B cell (primary cell): ENCODE data around the gene METTL24. TPM values are rescaled to one million over a fixed set of nuclear protein-coding genes. Genes with fewer than 3 reads are reported as not detected.

ENCODE experiments used
- ATAC-seq: fragments of 200-7000 bp; cut with Tn5 transposase; one replicate; pipeline ENCODE4 v1.10.0; 2021; ENCODE audit warnings: low read depth, mild to moderate bottlenecking, moderate number of reproducible peaks, moderate library complexity
- CTCF ChIA-PET: fragments of 350-600 bp; sonication (Branson Sonifier 250); formaldehyde crosslinking; loops from one replicate; lab custom pipeline; 2021; ENCODE audit warnings: antibody characterized with exemption, inconsistent platforms; lab: Charles Lee
- POLR2A ChIA-PET: fragments of 350-600 bp; sonication (Branson Sonifier 250); formaldehyde crosslinking; loops from one replicate; lab custom pipeline; 2021; ENCODE audit warnings: antibody characterized with exemption; lab: Charles Lee
- DNase-seq: peaks from one replicate; pipeline ENCODE4 v3.0.0; 2013
- H2AFZ ChIP-seq: 2 replicates; pipeline ENCODE4 v1.6.1; 2012; ENCODE audit warnings: mild to moderate bottlenecking, low read depth, low read length; ENCODE audit not compliant: insufficient read depth, poor library complexity, severe bottlenecking
- H3K27ac ChIP-seq, 2 donors: 1 replicate in 1 of 2; 2 replicates in 1 of 2; pipeline ENCODE4 v1.5.1; 2012 to 2013; ENCODE audit warnings: low read length in 2 of 2, mild to moderate bottlenecking in 2 of 2, moderate library complexity in 1 of 2
- H3K27me3 ChIP-seq, 4 experiments: fragments of 200-600 bp in 1 of 4; sonication (generic) in 1 of 4; replicated peaks in 1 of 4; 1 replicate in 2 of 4; 2 replicates in 2 of 4; pipeline versions ENCODE4 v1.6.1 to v1.7.0; 2013 to 2016; ENCODE audit warnings: low read length in 3 of 4, mild to moderate bottlenecking in 2 of 4, mixed read lengths in 1 of 4, moderate library complexity in 1 of 4; ENCODE audit not compliant: insufficient read depth in 4 of 4, control insufficient read depth in 3 of 4; ENCODE audit errors: control extremely low read depth in 1 of 4
- H3K36me3 ChIP-seq, 2 experiments: replicated peaks in 1 of 2; 1 replicate in 1 of 2; 2 replicates in 1 of 2; pipeline versions ENCODE4 v1.6.1 to v1.7.1; 2013; ENCODE audit warnings: low read length in 1 of 2; ENCODE audit not compliant: insufficient read depth in 2 of 2, control insufficient read depth in 1 of 2; ENCODE audit errors: control extremely low read depth in 1 of 2, extremely low read depth in 1 of 2
- H3K4me1 ChIP-seq, 2 donors: fragments of 200-600 bp in 1 of 2; sonication (generic) in 1 of 2; 1 replicate in 1 of 2; 2 replicates in 1 of 2; pipeline versions ENCODE4 v1.5.1 to v1.6.1; 2013 to 2017; ENCODE audit warnings: low read length in 2 of 2; ENCODE audit not compliant: control insufficient read depth in 2 of 2, insufficient read depth in 2 of 2
- H3K4me2 ChIP-seq: replicated peaks from 2 replicates; pipeline ENCODE3; 2012; ENCODE audit warnings: mild to moderate bottlenecking, low read depth, low read length; ENCODE audit not compliant: poor library complexity, severe bottlenecking
- H3K4me3 ChIP-seq, 5 experiments: fragments of 200-600 bp in 1 of 5; sonication (generic) in 1 of 5; 1 replicate in 3 of 5; 2 replicates in 2 of 5; pipeline versions ENCODE4 v1.5.1 to v1.7.0; 2011 to 2016; ENCODE audit warnings: low read length in 4 of 5, mild to moderate bottlenecking in 4 of 5, low read depth in 2 of 5, control low read depth in 1 of 5, moderate library complexity in 1 of 5; ENCODE audit not compliant: insufficient read depth in 1 of 5; ENCODE audit errors: control extremely low read depth in 1 of 5, extremely low read depth in 1 of 5
- H3K79me2 ChIP-seq: fragments of 200-600 bp; sonication (generic); one replicate; pipeline ENCODE4 v1.6.0; 2016; ENCODE audit warnings: low read length; ENCODE audit not compliant: control insufficient read depth, insufficient read depth
- H3K9ac ChIP-seq: fragments of 200-600 bp; sonication (generic); 2 replicates; pipeline ENCODE4 v1.6.1; 2017; ENCODE audit warnings: mild to moderate bottlenecking, low read length, moderate library complexity
- H3K9me3 ChIP-seq, 3 donors: one replicate each; pipeline versions ENCODE4 v1.6.1 to v1.7.1; 2013; ENCODE audit warnings: low read length in 2 of 3; ENCODE audit not compliant: control insufficient read depth in 2 of 3, insufficient read depth in 1 of 3; ENCODE audit errors: control extremely low read depth in 1 of 3
- H4K20me1 ChIP-seq: 2 replicates; pipeline ENCODE4 v1.6.0; 2012; ENCODE audit warnings: mild to moderate bottlenecking, low read length; ENCODE audit not compliant: insufficient read depth, control insufficient read depth, poor library complexity, severe bottlenecking
- H3K27ac Mint-ChIP-seq: one replicate; pipeline ENCODE4 v1.8.0; 2021; ENCODE audit warnings: mixed read lengths
- H3K27me3 Mint-ChIP-seq: one replicate; pipeline ENCODE4 v1.8.0; 2021; ENCODE audit warnings: mixed read lengths
- H3K4me1 Mint-ChIP-seq: one replicate; pipeline ENCODE4 v1.8.0; 2021; ENCODE audit warnings: mixed read lengths
- H3K4me3 Mint-ChIP-seq: one replicate; pipeline ENCODE4 v1.8.0; 2021; ENCODE audit warnings: mixed read lengths
- H3K9me3 Mint-ChIP-seq: one replicate; pipeline ENCODE4 v1.8.0; 2022; ENCODE audit warnings: mixed read lengths; ENCODE audit not compliant: insufficient read depth
- EZH2 ChIP-seq: IDR thresholded peaks from 2 replicates; pipeline ENCODE4 v1.6.1; 2012; ENCODE audit warnings: borderline replicate concordance, low read depth, mild to moderate bottlenecking, moderate library complexity, low read length; ENCODE audit not compliant: insufficient read depth, poor library complexity, severe bottlenecking
- WGBS: methylation state at CpG from one replicate; pipeline ENCODE4 v1.1.5; 2013; ENCODE audit warnings: missing lambda C conversion rate; ENCODE audit not compliant: insufficient coverage; 5-methylcytosine and 5-hydroxymethylcytosine counted together
- intact Hi-C: fragments of 100-400 bp; cut with micrococcal nuclease; formaldehyde crosslinking; loops from one replicate; pipeline ENCODE4 v1.10.0; 2022
- polyA plus RNA-seq: library from polyadenylated mRNA; depleted of rRNA; stranded (reverse); fragments of >200 nt; gene quantifications from 2 replicates; pipeline ENCODE4 v1.2.3, GENCODE V29; 2012
- total RNA-seq, 2 donors: library from RNA; stranded (reverse); fragments of 120-200 nt in 1 of 2; gene quantifications; 1 replicate in 1 of 2; 2 replicates in 1 of 2; pipeline versions ENCODE4 v1.2.3 to v1.2.4, GENCODE V29; 2013 to 2022
- TF ChIP-seq, protein P1 (sequence below): fragments of 200-600 bp; IDR thresholded peaks from one replicate; pipeline ENCODE4 v1.8.0; 2022; ENCODE audit warnings: antibody characterized with exemption, mild to moderate bottlenecking

Gene METTL24
- total and polyA plus RNA-seq, 2 donors (not counting 1 experiment from before 2014, with no cell fraction given) = not detected

DNA sequence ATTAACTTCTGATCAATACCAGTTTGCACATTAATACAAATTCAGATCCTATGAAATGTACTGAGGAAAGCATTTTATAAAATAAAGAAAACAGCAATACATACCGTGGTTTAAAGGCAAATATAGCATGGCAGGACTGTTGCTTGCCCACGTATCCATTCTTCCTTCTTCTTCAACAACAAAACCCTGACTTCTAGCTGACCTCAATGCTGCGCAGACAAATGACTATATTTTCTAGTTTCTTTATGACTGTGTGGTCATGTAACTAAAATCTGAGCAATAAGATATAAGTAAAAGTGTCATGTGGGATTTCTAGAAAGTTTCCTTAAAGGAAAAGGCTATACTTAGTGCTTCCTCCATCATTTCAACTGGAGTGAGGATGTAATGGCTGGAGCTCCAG lies 92.9 kb downstream of the METTL24 start:
- Mint-ChIP-seq H3K4me3 (no peak overlapping the region), H3K27me3 (peaks cover 3% of the 10 kb centered on the region), H3K9me3 (peaks cover 7% of the 10 kb centered on the region), H3K27ac (no peak overlapping the region), H3K4me1 (no peaks in the 10 kb centered on the region)
- DNase-seq (no peak), ATAC-seq (no peak)
- H3K9ac ChIP-seq = no peak overlapping the region
- H3K36me3 ChIP-seq = no peaks in the 10 kb centered on the region
- no peaks in the 10 kb centered on the region for H3K4me1 ChIP-seq
- no peaks in the 10 kb centered on the region for H3K79me2 ChIP-seq
- H3K27ac ChIP-seq = no peak overlapping the region
- H2AFZ ChIP-seq = no peak overlapping the region
- H4K20me1 ChIP-seq = no peaks in the 10 kb centered on the region
- H3K27me3 ChIP-seq = no peaks in the 10 kb centered on the region
- POLR2A ChIA-PET = no interaction called here
- no peaks in the 10 kb centered on the region for H3K9me3 ChIP-seq
- WGBS = no CpG with 5 or more reads among the region's 3 CpGs
- no peak overlapping the region for H3K4me3 ChIP-seq
- intact Hi-C loops = no loop called here
- no peak overlapping the region for H3K4me2 ChIP-seq
- TF ChIP-seq, protein P1, sequence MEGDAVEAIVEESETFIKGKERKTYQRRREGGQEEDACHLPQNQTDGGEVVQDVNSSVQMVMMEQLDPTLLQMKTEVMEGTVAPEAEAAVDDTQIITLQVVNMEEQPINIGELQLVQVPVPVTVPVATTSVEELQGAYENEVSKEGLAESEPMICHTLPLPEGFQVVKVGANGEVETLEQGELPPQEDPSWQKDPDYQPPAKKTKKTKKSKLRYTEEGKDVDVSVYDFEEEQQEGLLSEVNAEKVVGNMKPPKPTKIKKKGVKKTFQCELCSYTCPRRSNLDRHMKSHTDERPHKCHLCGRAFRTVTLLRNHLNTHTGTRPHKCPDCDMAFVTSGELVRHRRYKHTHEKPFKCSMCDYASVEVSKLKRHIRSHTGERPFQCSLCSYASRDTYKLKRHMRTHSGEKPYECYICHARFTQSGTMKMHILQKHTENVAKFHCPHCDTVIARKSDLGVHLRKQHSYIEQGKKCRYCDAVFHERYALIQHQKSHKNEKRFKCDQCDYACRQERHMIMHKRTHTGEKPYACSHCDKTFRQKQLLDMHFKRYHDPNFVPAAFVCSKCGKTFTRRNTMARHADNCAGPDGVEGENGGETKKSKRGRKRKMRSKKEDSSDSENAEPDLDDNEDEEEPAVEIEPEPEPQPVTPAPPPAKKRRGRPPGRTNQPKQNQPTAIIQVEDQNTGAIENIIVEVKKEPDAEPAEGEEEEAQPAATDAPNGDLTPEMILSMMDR = no peak
- TF ChIP-seq EZH2 = no peak
- CTCF ChIA-PET = no interaction called here

DNA sequence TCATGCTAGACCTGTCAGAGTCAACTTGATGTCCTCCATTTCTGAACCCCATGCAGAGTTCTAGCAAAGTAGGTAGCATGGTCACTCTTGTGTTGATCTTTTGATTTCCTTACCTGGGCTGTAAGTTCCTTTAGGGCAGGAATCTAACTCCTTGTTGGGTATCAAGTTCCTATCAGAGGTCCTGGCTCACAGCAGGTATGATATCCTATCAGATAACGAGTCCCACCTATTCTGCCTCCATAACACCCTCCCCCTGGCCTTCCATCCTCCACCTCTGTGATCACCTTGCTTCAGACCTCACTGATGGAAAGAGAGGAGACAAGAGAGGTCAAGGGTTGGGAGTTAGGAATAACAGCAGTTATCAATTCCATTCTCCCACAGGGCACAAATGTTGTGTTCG lies 101.8 kb downstream of the METTL24 start:
- Histone ChIP-seq H3K4me1 (no peaks in the 10 kb centered on the region), H2AFZ (no peak overlapping the region), H3K4me3 (no peak overlapping the region), H3K9ac (no peak overlapping the region), H3K27me3 (peaks cover 0 to 9% (median 2%) of the 10 kb centered on the region in 4 experiments), H3K4me2 (no peak overlapping the region), H3K36me3 (no peaks in the 10 kb centered on the region), H4K20me1 (no peaks in the 10 kb centered on the region), H3K27ac (no peak overlapping the region), H3K9me3 (peaks cover 0 to 16% (median 0%) of the 10 kb centered on the region in 3 donors), H3K79me2 (no peaks in the 10 kb centered on the region)
- ATAC-seq (no peak), DNase-seq (no peak)
- peaks cover 3% of the 10 kb centered on the region for H3K9me3 Mint-ChIP-seq
- CTCF ChIA-PET = no interaction called here
- H3K4me1 Mint-ChIP-seq = no peaks in the 10 kb centered on the region
- 100% methylated on average over 1 of the region's 2 CpGs for WGBS
- H3K27me3 Mint-ChIP-seq = peaks cover 16% of the 10 kb centered on the region
- intact Hi-C loops = no loop called here
- no peak for TF ChIP-seq EZH2
- TF ChIP-seq, protein P1 = no peak
- POLR2A ChIA-PET = no interaction called here
- no peak overlapping the region for H3K4me3 Mint-ChIP-seq
- no peak overlapping the region for H3K27ac Mint-ChIP-seq
